Ureter (tissue), 1 donor: Measurements from ENCODE around the gene PCSK7. TPM values are rescaled to one million over a fixed set of nuclear protein-coding genes. Genes with fewer than 3 reads are reported as not detected.
A peak's percentile ranks its signal among the peaks of the same experiment; 100 is the strongest.
"Not testable (repeated sequence)": the region's sequence is repeated elsewhere in the genome, so short reads cannot be mapped to it uniquely, and the experiment has no call there.

ENCODE experiments used
- DNase-seq: peaks from one replicate; pipeline ENCODE4 v3.0.0-alpha.2; 2020; ENCODE audit warnings: low spot score
- total RNA-seq: library from RNA; stranded (reverse); gene quantifications from one replicate; pipeline ENCODE4 v1.2.4, GENCODE V29; 2023
- donor health status: DM: yes; HTN: yes; CAD: no.

PCSK7 gene
- total RNA-seq, 1 donor from 2014 or later, result 99.6 TPM

DNA sequence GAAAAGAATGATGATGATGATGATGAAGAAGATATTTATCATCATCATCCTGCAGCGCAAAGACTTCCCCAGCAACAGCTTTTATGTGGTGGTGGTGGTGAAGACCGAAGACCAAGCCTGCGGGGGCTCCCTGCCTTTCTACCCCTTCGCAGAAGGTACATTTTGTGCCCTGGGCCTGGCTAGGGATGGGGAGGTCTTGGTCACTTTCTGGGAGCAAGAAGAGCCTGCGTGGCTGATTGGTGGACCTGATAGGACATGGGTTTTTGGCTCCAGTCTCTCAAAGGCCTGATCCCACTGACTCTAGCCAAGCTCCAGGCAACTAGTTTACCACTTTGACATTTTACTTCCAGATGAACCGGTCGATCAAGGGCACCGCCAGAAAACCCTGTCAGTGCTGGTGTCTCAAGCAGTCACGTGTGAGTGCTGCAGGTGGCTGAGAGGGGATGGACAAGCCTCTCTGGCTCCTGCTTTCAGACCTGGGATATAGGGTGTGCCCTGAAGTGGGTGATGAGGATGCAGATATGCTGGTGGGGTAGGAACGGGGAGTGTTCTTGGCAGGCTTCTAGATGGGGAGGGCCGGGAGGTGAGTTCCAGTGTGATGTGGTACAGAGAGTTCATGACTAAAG lies 48.0 kb downstream of the PCSK7 start:
- peak; percentile 44 for DNase-seq

DNA sequence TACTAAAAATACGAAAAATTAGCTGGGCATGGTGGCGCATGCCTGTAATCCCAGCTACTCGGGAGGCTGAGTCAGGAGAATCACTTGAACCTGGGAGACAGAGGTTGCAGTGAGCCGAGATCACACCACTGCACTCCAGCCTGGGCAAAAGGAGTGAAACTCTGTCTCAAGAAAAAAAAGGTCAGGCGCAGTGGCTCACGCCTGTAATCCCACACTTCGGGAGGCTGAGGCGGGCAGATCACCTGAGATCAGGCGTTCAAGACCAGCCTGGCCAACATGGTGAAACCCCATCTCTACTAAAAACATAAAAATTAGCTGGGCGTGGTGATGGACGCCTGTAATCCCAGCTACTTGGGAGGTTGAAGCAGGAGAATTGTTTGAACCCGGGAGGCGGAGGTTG lies 48.7 kb downstream of the PCSK7 start:
- not testable (repeated sequence) for DNase-seq

DNA sequence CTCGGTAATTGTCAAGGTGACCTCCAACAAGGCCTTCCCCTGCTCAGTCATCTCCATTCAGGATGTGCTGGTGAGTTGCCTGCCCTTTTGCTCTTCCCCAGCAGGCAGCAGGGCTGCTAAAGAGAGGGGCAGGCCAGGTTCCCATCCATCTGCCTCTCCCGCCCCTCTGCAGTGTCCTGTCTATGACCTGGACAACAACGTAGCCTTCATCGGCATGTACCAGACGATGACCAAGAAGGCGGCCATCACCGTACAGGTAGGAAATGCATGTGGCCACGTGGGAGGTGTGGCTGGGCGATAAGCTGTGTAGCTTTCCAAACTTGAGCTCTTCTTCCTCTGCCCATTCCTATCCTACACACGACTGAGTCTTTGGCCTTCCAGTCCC lies 49.3 kb downstream of the PCSK7 start:
- DNase-seq, result peak; percentile 28

DNA sequence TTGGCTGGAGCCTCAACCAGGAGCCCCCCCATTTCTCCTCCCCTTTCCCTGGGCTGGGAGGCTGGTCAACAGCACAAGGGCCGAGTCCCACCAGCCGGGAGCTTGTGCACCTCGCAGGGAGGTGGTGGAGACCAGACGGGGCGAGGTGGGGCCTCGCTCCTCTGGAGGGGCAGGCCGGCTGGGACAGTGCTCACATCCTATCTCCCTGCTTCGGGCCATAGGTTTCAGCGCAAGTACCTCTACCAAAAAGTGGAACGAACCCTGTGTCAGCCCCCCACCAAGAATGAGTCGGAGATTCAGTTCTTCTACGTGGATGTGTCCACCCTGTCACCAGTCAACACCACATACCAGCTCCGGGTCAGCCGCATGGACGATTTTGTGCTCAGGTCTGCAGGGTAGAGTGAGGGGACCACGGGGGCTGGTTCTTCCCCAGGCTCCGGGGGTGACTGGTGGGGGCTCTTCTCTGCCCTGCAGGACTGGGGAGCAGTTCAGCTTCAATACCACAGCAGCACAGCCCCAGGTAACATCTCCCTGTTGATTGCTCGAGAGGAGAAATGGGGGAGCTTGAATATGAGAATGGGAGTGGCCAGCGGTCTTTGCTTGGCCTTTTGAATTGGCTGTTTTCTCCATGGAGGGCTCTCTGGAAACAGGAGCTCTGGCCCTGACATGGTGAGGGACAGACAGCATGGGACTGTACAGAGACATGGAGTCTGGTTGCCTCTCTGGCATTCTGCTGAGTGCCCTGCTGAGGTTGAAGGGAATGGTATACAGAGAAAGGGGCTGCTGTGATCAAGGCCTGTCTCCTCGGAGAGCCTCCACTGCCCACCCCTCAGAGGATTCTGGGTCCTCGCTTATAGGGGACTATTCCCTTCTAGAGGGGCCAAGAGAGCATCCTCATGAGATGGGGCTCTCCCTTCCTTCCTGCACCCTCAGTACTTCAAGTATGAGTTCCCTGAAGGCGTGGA lies 50.0 kb downstream of the PCSK7 start:
- peak; percentile 43 for DNase-seq

DNA sequence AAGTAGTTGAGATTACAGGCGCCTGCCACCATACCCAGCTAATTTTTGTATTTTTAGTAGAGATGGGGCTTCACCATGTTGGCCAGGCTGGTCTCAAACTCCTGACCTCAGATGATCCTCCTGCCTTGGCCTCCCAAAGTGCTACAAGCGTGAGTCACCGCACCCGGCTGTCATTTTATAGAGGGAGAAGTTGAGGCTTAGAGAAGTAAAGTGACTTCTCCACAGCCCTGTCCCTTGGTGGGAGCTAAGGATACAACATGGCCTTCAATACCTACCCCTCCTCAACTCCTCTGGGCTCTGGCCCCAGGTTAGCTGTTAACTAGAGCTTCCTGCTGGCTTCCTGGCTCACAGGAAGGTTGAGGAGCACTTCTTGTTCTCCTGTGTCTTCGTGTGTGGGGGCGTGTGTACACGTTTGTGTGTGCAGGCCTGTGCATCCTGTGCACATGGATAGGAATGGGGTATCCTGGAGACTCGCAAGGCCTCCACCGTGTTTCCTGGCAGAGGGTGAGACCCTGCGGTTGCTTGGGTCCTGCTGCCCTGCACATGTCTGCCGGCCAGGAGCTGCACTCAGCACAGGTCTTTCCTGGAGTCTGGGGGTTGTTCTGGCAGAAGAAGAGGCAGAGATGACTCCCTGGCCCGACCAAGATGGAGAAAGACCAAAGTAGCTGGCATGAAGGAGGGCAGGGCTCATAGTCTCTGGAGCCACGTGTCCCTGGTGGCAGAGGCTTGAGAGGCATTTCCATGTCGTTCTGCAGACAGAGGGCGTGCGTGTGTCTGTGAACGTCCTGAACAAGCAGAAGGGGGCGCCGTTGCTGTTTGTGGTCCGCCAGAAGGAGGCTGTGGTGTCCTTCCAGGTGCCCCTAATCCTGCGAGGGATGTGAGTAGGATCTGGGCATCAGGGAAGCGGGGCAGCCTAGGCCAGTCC lies 51.0 kb downstream of the PCSK7 start:
- peak; percentile 70 for DNase-seq

DNA sequence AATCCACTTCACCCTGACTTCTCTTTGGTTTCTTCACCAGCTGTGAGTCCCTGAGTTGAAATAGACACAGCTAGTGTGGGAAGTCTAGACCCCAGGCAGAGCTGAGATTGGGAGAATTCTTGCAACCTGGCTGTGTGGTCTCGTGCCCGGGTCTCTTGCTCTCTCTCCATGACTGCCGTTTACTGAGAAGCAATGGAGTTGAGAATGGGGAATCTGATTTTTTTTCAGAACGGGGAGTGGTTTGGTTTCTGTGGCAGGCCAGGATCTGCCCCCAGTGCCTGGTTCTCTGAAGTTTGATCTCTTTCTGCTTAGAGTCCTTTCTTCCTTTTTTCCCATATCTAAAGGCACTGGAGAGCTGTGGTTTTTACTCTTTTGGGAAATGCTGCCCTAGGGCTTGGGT lies 51.9 kb downstream of the PCSK7 start:
- DNase-seq, result no peak

DNA sequence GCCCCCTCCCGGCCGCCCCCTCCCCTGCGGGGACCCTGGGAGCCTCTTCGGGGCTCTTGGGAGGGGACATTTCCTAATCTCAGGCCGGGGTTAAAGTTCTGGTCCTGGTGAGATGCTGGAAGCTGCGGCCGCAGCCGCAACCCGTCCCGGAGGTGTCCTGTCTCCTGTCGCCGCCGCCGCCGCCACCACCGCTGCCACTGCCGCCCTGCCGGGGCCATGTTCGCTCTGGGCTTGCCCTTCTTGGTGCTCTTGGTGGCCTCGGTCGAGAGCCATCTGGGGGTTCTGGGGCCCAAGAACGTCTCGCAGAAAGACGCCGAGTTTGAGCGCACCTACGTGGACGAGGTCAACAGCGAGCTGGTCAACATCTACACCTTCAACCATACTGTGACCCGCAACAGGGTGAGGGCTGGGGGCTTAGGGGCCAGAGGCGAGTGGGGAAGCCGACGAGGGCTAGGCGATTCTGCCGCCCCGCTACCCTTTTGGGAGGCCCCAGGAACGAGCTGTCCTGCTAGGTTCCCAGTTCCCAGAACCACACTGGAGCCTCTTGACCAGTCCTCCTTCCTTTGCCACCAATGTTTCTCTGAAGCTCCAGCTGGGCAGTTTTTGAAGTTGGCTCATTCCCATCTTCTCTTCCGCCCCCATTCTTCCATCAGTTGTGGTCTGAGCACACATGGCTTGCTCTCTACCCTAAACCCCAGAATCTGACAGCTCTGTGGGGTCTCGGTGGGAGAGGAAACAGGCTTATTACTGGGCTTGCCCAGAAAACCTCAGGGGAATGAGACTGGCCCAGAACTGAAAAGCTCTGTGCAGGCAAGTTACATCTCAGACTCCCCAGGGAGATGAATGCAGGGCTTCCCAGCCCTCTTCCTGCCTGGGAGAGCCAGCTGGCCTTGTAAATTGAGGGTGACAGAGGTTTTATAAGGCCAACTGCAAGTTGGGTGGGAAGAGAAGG lies 52.5 kb downstream of the PCSK7 start:
- no peak for DNase-seq

DNA sequence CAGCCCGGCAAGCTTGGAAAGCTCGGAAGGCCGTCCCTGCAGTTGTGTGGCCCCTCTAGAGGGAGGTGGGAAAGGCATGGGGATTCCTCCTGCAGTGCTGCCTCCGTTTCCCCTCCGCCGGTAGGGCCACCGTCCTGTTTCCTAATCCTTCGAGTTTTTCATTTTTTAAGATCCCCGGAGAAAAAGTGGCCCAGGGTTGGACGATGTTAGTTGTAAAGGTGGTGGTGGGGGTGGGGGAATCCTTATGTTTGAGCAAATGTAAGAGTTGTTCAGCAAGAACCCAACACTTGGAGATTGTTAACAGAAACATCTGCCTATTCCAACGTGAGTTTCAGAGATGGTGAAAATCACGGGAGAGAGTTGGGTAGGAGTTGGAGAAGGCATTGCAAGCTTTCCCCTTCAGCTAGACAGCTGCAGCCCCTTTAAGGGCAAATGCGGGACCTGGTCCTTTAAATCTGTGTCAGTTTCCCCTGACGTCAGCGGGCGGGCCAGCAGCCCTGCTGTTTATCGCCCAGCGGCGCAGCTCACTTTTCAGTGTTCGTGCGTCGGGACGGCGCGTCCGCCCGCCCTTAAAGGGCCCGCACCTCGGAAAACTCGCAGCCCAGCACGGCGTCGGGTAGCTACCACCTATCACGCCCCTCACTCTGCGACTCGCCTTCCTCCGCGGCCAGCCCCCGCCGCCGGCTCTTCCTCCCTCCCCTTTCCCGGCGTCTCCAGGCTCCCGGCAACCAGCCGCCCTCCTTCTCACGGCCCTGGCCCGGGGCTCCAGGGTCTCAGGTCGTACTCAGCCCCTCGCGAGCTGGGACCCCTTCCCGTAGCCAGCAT lies 53.5 kb downstream of the PCSK7 start, which contains the start of gene SIDT2:
SIDT2 (plus strand) TSS at position 534 of the 825 bp plus-strand sequence. CDS start 521 bp downstream, outside the sequence.
- DNase-seq, result peak; percentile 92

DNA sequence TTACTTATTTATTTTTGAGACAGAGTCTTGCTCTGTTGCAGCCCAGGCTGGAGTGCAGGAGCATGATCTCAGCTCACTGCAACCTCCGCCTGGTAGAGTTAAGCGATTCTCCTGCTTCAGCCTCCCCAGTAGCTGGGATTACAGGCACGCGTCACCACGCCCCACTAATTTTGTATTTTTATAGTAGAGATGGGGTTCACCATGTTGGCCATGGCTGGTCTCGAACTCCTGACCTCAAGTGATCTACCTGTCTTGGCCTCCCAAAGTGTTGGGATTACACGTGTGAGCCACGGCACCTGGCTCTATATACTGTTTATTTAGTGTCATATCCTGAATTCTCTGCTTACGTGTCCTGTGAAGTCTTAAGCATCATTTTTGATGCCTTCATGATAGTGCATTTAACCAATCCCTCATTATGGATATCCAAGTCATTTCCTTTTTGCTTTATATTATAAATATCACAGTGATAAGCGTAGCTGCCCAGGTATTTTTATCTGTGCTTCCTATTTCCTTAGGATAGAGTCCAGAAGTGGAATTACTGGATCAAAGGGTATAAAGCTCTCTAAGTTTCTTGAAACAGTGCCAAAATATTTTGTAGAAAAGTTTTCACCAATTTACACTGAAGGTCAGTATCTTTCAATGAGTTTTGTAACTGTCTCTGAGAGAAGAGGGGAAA lies 54.2 kb downstream of the PCSK7 start:
- no peak for DNase-seq

DNA sequence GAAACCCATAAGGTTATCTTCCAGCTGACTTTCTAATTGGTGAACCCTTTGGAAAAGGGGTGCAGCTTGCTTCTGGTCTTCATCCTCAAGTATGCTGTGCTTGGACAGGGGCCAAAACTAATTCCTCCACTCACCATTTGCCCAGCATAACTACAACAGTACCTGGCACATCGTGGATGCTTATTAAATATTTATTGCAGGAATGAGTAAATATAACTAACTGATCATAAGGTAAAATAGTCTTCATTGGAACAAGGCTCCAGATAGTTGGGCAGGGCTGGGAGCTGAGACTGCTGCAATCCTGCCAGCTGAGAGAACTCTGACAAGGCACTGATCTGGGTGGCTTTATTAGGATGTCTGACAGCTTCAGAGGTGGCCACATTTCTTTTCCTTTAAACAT lies 55.7 kb downstream of the PCSK7 start:
- no peak for DNase-seq

DNA sequence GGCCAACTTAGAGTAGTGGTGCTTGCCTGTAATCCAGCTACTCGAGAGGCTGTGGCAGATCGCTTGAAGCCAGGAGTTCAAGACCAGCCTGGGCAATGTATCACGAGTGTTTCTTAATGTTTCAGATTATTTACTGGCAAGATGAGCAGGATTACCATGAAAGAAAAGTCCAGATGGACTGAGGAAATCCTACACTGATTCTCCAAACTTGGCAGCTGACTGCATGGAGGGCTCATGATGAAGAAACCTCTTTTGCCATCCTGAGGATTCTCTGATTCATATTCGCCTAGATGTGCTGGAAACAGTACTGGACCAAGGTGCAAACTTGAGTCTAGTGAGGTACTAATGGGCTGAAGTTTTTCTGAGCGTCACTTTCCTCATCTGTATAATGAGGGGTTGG lies 56.1 kb downstream of the PCSK7 start:
- no peak for DNase-seq

DNA sequence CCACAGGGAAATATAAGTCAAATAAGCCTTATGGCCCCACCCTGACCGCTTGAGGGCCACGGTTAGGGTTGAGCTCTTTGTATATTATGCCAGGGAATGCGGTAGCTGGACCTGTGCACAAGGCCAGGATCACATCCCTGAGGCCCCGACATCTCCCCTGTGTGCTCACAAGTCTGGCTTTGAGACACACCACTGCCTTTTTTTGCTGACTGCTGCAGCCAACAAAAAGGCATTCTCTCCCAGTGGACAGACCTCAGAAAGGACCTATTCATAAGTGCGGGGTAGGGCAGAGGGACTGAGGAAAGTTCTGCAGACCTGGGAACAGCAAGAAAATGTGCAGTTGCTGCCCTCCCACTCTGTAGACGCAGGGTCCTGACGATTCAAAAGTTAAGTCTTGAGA lies 56.8 kb downstream of the PCSK7 start:
- DNase-seq, result no peak

DNA sequence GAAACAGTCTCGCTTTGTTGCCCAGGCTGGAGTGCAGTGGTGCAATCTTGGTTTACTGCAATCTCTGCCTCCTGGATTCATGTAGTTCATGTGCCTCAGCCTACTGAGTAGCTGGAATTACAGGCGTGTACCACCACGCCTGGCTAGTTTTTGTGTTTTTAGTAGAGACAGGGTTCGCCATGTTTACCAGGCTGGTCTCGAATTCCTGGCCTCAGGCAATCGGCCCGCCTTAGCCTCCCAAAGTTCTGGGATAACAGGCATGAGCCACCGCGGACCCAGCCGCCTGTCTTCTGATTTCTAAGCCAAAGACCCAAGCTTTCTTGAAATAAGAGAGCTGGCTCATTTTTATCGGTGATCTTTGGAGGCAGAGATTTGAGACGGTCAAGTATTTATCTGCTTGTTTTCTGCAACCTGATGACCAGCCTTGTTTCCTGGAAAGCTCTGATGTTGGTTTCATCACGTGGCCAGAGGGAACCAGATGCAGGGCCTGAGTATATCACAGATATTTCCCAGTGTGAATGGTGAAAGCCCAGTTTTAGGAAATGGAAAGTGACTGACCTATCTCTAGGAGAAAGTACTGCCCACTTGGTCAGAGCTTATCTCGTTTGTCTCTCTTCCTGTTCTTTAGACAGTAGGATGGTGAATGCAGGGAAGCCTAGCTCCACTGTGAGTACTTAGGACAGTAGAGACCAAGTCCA lies 59.0 kb downstream of the PCSK7 start:
- DNase-seq, result no peak

DNA sequence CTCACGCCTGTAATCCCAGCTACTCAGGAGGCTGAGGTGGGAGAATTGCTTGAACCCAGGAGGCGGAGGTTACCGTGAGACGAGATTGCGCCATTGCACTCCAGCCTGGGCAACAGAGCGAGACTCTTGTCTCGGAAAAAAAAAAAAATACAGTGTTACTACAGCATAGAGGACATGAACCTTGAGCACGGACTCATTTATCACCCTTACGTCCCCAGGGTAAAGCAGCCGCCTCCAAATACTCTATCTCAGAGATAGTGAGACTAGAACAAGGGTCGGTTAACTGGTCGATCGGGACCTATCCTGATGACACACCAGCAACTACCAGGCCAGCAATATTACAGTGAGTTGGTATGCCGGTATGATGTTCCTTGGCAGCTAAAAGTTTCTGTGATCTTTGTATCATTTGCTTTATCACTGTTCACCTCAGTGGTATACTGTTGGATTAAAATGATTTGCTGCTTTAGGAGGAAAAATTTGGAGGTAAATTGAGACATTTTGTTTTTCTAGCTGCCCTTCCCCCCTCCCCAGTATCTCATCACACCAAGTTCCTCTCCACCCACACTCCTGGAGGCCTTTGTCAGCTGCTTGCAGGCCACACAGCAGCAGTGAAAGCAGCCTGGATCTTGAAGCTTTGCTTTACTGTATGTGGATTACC lies 60.3 kb downstream of the PCSK7 start:
- DNase-seq, result no peak

DNA sequence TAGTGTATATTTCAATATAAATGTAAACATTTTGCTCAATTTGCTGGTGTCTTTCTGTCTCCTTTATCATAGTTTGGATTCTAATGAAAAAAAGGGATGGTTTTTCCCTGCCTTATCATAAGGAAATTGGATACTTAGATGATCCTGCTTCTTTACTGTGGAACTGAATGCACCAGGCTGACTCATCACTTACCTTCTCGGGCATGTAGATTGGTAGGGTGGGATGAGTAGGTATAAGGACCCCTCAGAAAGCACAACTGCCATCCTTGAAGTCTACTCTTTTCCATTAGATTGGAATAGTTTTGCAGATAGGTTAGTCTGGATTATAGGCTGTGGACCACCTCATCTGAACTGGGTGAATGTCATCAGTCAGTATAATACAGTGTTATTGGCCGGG lies 60.9 kb downstream of the PCSK7 start:
- no peak for DNase-seq

DNA sequence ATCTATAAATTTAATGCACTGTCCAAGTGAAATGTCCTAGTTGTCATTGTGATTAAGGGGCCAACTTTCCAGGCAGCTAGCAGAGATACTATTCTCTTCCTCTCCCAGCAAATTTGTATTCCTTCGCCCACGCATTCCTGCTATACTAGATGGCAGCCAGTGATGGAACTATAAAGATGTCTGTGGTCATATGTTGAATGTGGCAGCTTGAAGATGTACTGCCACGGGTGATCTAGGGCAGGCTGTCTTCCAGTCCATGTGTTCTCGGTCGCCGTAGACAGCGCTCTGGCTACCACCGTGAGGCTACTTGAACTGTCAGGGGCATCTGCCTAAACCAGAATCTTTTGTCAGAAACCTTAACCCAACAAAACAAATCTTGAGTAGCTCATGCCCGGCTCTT lies 61.7 kb downstream of the PCSK7 start:
- DNase-seq, result no peak

DNA sequence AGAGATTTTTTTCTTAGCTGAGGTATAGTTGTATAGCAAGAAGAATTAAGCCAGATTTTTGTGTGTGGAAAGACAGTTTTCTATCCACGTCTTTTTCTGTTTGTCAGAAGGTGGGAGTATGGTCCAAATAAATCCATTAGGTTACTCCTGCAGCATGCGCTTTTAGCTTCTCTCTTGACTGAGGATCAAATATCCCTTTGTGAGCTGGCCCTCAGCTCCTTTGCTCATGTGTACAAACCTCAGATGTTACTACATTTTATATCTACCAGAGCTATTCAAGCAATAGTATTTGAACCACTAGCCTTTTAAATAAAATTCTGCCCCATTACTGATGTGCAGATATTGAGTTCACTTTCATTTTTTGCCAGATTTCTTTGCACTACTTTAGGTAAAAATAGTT lies 62.1 kb downstream of the PCSK7 start:
- no peak for DNase-seq

DNA sequence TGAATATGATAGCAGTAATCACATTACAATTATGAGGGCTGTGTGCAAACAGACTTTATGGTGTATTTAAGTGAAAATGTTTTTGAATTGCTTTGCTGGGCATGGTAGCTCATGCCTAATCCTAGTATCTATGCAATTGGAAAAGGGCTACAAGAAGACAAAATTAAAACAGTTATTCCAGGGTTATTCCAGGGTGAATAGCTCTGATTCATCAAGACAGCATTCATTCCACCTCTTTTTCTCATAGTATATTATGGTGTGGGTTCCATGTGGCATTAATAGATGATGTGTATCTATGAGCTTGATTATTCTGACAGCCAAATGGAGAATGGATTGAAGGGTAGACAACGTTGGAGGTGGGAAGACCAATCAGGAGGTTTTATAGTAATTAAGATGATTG lies 65.4 kb downstream of the PCSK7 start:
- no peak for DNase-seq
